Femur (tissue), 1 donor: ENCODE results near the gene UGT1A4.

ENCODE experiments used
- DNase-seq: peaks from one replicate; pipeline ENCODE4 v3.0.0-alpha.2; 2017

UGT1A4 gene

GRCh38 chr2:233718552-233718951 lies at the start of gene UGT1A4:
UGT1A4 (plus strand) TSS chr2:233718736; CDS start chr2:233718821, 85 bp downstream.
- DNase-seq: no peak

- no peak for DNase-seq
Observed at GRCh38 chr2:233671290-233672161, 47.0 kb upstream of the UGT1A4 start, which contains the start of gene UGT1A9. UGT1A9 (plus strand) TSS chr2:233671898; CDS start chr2:233671935, 37 bp downstream.

DNA sequence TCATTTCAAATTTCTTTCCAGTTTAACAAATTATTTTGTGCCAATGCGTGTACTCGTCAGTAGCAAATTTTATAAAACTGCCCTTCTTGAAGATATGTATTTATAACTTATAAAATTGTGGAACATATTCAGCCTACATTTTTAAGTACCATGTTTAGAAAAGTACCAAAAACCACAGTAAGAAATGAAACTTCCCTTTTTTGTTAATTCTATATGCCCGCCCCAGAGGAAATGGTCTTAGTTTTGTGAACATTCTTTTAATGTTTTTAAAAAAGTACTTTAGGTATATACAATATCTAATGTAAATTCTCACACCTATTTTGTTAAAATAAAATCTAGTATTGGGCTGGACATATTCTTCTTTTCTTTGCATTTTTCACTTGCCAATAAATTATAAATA lies 45.6 kb upstream of the UGT1A4 start:
- no peak for DNase-seq

- DNase-seq: no peak
Observed at GRCh38 chr2:233673896-233674295, 44.6 kb upstream of the UGT1A4 start.

DNA sequence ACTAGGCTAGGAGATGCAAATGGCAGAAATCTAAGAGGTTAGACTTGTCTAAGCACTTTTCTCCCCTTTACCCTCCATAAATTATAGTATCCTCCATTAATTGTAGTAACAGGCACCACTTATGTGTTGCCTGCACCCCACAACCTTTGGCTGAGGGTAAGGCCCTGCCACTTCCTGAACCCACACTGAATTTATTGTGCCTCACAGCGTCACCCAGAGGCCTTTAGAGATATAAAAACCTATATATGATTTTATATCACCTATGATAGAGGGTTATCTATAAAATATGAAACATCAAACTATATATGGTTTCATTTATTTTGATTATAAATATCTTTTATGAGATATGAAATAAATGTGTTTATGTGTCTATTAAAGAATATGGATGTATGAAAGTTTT lies 44.2 kb upstream of the UGT1A4 start:
- DNase-seq: no peak

- no peak for DNase-seq
Observed at GRCh38 chr2:233674995-233675394, 43.5 kb upstream of the UGT1A4 start.

- DNase-seq: no peak
Observed at GRCh38 chr2:233676046-233676445, 42.5 kb upstream of the UGT1A4 start.

- DNase-seq: no peak
Observed at GRCh38 chr2:233679196-233679595, 39.3 kb upstream of the UGT1A4 start.

DNA sequence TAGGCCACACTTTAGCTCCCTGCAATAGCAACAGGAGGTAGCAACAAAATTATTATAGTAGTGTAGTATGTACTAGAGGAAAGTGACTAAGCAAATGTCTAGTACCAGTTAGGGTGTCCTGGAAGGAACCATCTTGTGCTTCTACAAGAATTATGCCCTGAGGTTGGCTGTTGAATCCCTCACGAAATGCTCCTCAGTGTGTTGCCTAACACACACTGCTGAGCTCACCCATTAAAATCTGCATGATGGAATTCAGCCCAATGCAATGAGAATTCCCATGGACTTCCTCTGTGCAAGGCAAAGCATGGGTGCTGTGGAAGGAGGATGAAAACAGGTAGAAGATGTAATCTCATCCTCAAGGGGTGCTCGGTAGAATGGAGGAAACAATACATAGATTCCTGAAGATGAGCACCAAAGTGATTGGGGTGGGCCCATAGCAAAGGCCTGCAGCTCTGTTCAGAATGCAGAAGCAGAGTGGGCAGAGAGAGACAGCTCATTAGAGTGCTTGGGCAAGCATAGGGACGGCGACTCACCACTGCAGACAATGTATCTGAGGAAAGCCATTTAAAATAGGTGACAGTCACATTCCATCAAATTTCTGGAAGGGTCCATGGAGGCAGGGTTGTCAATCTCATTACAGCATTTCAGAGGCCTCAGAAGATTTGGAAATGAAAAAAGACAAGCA lies 38.0 kb upstream of the UGT1A4 start:
- no peak for DNase-seq

- DNase-seq: no peak
Observed at GRCh38 chr2:233681521-233682099, 36.9 kb upstream of the UGT1A4 start, which contains the start of gene UGT1A7. UGT1A7 (plus strand) TSS chr2:233681901; CDS start chr2:233681938, 37 bp downstream.

GRCh38 chr2:233684640-233685039 lies 33.9 kb upstream of the UGT1A4 start:
- DNase-seq: no peak

DNA sequence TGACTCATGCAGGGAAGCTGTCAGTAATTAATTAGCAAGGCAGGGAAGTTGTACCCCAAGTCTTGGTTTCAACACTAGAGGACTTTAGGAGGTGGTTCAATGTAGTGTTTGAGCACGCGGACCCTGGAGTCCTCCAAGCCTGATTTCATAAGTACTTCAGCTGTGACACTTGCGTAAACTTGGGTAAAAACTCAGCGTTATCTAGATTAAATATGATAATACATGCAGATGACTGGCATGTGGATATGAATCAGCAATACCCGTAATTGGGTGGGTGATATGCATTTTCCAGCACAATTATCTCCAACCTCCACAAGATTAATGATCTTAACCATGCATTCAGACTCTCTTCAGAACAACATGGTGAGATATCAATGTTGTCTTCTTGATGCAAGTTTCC lies 31.6 kb upstream of the UGT1A4 start:
- no peak for DNase-seq

DNA sequence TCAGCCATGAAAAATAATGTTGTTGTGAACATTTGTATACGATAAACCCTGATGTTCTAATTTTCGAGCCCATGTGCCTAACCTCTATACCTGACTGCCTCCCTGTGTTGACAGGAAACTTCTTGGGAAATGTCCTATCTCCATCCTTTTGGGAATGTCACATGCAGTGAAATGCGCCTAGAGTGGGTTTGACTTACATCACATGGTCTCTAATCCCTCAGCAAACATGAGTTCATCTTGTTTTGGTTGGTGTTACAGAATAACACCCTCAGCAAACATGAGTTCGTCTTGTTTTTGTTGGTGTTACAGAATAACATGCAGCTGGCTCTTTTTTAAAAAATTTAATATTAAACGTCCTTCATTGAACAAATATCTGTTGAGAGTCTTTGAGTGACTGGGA lies 30.2 kb upstream of the UGT1A4 start:
- no peak for DNase-seq

DNA sequence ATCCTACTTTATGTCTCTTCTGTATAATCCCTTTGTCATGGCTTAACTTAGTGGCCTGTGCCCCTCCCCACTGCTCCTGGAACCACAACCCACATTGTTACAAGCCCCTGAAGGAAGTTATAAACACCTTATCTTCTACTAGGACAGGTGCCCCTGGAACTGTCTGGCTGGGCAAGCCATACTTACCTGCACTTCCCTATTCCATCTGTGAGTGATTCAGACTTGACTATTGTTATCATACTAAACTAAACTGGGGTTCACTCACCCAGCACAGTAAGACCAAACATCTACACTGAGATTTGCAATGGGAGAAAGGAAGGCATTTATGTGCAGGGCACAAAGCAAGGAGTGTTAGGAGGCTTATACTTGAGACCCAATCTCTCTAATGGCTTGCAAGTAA lies 29.5 kb upstream of the UGT1A4 start:
- DNase-seq: no peak

- DNase-seq: no peak
Observed at GRCh38 chr2:233689501-233689900, 29.0 kb upstream of the UGT1A4 start.

DNA sequence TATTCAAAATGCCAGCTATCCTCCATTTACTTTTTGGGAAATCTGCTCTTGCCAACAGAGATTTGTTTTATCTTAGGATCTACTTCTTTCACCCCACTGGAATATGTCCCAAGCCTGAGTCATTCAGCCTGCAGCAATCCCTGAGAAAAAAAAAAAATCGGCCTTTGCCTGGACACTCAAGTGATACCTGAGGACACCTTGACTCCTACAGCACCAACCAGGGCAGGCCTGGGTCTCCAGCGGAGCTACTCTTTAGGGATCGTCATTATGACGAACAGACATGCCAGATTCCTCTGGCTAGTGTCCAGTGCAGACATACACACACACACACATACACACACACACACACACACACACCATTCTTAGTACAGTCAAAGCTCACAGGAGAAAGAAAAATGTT lies 28.1 kb upstream of the UGT1A4 start:
- no peak for DNase-seq

- DNase-seq: no peak
Observed at GRCh38 chr2:233691443-233692433, 26.8 kb upstream of the UGT1A4 start.

GRCh38 chr2:233692648-233693047 lies 25.9 kb upstream of the UGT1A4 start, which contains the start of gene UGT1A6:
UGT1A6 (plus strand) TSS chr2:233692890; CDS start chr2:233693005, 115 bp downstream.
- no peak for DNase-seq

DNA sequence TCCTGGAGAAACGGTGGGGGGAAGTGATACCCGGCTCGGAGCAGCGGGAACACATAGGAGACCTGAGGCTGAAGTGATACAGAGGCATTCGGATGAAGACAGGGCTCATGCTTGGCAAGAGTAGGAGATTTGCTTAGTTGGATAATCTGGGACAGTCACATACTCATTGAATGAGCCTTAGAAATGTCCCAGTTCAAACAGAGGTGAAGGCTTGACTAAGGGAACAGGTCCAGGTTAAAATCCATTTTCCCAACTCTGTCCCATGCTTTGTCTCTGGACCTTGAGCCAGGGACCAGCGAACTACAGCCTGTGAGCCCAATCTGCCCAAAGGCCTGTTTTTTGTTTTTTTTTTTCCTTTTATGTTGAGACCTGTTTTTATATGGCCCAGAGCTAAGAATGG lies 24.6 kb upstream of the UGT1A4 start:
- no peak for DNase-seq

DNA sequence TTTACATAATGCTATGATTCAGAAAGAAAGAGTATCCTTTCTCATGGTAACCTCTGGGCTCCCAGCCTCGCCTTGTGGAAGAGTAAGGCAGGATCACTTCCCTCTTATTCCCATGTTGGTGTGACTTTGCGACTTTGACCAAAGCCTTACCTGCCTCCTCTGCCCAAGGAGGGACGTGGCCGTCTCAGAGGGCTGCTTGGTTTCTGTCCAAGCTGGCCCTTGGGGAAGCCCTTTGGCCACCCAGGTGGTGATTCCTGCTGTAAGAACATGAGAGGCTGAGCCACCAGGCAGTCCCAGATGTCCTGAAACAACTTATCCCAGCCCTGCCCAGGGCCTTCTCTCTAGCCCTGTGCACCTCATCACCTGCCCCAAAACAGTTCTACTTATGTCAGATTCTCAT lies 19.8 kb upstream of the UGT1A4 start:
- DNase-seq: no peak

DNA sequence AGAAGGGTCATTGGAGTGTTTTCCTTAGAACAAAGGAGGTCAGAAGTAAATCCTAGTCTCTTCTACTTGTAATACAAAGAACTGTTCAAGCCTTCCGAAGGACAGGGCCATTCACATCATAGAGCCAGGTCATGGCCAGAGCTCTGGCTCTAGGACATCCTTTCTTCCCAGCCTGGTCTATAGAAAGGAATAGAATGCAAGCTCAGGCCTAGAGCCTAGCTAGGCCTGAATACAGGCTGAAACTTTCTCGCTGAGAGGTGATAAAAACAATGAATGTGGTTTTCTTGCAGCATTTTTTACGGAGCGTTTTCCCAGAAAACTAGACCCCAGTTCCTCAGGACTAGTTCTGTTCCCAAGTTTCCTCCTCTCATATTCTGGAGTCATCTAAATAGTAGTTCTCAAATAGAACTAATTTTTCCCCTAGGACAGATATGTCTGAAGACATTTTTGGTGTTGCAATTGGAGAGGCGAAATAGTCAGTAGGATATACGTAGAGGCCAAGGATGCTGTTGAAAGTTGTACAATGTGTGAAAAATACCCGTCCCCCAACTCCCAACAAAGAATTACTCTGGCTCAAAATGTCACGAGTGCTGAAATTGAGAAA lies 19.0 kb upstream of the UGT1A4 start:
- DNase-seq: no peak
